ENCODE measurements around the gene TPM2.
A peak's percentile ranks its signal among the peaks of the same experiment; 100 is the strongest.

- no peak for TF ChIP-seq EP300 (IDR thresholded peaks at IDR 0.05; ENCODE audit: low read depth)
- no peak for TF ChIP-seq CTCF (IDR thresholded peaks at IDR 0.05)
- no peak for TF ChIP-seq POLR2A (IDR thresholded peaks at IDR 0.05)
- TF ChIP-seq POLR2AphosphoS5 (IDR thresholded peaks at IDR 0.05), result peak in 1 of 3 donors; percentile 22
Observed at GRCh38 chr9:35716230-35716629, 26.5 kb upstream of the TPM2 start.
